Vagina (tissue), 2 donors: ENCODE measurements around the gene DTX2. TPM values are rescaled to one million over a fixed set of nuclear protein-coding genes. Genes with fewer than 3 reads are reported as not detected.
"Not testable (repeated sequence)": the region's sequence is repeated elsewhere in the genome, so short reads cannot be mapped to it uniquely, and the experiment has no call there.

Experiments
- DNase-seq, 2 donors: peaks; one replicate each; pipeline ENCODE4 v3.0.0-alpha.2; 2017; ENCODE audit errors: extremely low spot score in 2 of 2
- H3K27ac ChIP-seq: fragments of 200-600 bp; sonication (generic); one replicate; pipeline ENCODE4 v1.5.1; 2019
- H3K27me3 ChIP-seq: fragments of 200-600 bp; sonication (generic); one replicate; pipeline ENCODE4 v1.5.1; 2019
- H3K36me3 ChIP-seq, 2 donors: fragments of 200-600 bp; sonication (generic); one replicate each; pipeline ENCODE4 v1.5.1; 2017 to 2019
- H3K4me1 ChIP-seq: fragments of 200-600 bp; sonication (generic); one replicate; pipeline ENCODE4 v1.5.1; 2019
- H3K4me3 ChIP-seq, 2 donors: fragments of 200-600 bp; sonication (generic); 1 replicate in 1 of 2; 2 replicates in 1 of 2; pipeline ENCODE4 v1.5.1; 2016 to 2019
- H3K9me3 ChIP-seq: fragments of 200-600 bp; sonication (generic); one replicate; pipeline ENCODE4 v1.5.1; 2019
- CTCF ChIP-seq, 3 experiments: fragments of 450-650 bp in 2 of 3; fragments of 200-600 bp in 1 of 3; sonication (generic) in 1 of 3; IDR thresholded peaks; one replicate each; pipeline ENCODE4 v1.5.1; 2017 to 2019; ENCODE audit warnings: antibody characterized with exemption in 3 of 3, mild to moderate bottlenecking in 2 of 3, moderate library complexity in 2 of 3
- POLR2A ChIP-seq, 2 donors: fragments of 450-650 bp; IDR thresholded peaks; one replicate each; pipeline ENCODE4 v1.6.1; 2017; ENCODE audit warnings: antibody characterized with exemption in 2 of 2, mild to moderate bottlenecking in 2 of 2, moderate library complexity in 2 of 2
- POLR2AphosphoS5 ChIP-seq, 2 donors: sonication (generic); formaldehyde crosslinking; IDR thresholded peaks; one replicate each; pipeline ENCODE4 v1.9.0; 2017; ENCODE audit warnings: antibody characterized with exemption in 2 of 2, mild to moderate bottlenecking in 2 of 2, low read depth in 1 of 2; ENCODE audit not compliant: insufficient read depth in 1 of 2
- intact Hi-C: fragments of 100-400 bp; cut with DNase I; formaldehyde crosslinking; loops from one replicate; pipeline ENCODE4 v1.15.1; 2023
- total RNA-seq: library from RNA; depleted of rRNA; stranded (reverse); fragments of >200 nt; gene quantifications from one replicate; pipeline ENCODE4 v1.2.3, GENCODE V29; 2016

DTX2 gene
- total RNA-seq, 1 donor from 2014 or later: 78.3 TPM

DNA sequence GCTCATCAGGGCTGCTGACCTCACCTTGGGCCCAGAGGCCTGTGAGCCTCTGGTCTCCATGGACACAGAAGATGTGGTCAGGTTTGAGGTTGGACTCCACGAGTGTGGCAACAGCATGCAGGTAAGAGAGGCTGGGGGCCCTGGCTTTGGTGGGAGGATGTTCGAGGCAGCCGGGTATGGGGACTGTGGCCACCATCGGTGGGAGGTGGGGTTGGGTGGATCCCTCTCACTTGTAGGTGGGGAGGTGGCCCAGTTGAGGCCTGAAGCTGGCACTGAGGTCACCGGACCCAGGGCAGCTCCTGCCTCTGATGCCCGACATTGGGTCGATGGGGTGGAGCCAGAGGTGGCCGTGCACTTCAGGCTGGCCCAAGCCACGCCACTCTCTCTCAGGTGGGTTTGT, 36.4 kb upstream of the DTX2 start:
- intact Hi-C loops: no loop called here
- Histone ChIP-seq H3K27me3 (no peaks in the 10 kb centered on the region), H3K4me1 (peaks cover 7% of the 10 kb centered on the region), H3K36me3 (no peaks in the 10 kb centered on the region), H3K9me3 (no peaks in the 10 kb centered on the region), H3K4me3 (no peak overlapping the region), H3K27ac (no peak overlapping the region)
- no peak for DNase-seq
- no peak for TF ChIP-seq CTCF (IDR thresholded peaks at IDR 0.05)
- no peak for TF ChIP-seq POLR2AphosphoS5 (IDR thresholded peaks at IDR 0.05; ENCODE audit: insufficient read depth in 1 of 2, low read depth in 1 of 2)
- no peak for TF ChIP-seq POLR2A (IDR thresholded peaks at IDR 0.05)

- H3K9me3 ChIP-seq, H3K27ac ChIP-seq, H3K4me1 ChIP-seq, H3K27me3 ChIP-seq, H3K36me3 ChIP-seq, intact Hi-C loops, DNase-seq, H3K4me3 ChIP-seq: not testable (repeated sequence)
These were observed 36.0 kb upstream of the DTX2 start for GRCh38 chr7:76425558-76425957.

DNA sequence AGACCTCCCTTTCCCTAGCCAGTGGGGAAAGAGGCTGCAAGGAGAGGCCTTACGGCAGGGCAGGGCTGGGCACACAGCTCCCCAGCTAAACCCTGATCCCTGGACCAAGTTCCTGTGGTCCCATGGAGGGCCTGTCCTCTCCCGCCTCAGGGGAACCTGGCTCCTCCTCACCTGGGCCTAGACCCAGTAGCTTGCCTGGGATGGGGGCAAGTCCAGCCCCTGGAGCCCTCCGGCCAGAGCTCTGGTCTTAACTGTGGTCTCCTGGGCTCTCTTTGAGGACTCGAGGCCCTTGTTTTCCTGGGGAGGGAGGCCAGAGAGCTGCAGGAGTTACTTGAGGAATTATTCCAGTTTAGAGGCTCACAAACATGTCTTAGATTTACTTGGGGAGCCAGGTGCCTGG, 35.3 kb upstream of the DTX2 start:
- no peak for DNase-seq
- TF ChIP-seq CTCF (IDR thresholded peaks at IDR 0.05) (no peak), POLR2A (IDR thresholded peaks at IDR 0.05) (no peak), POLR2AphosphoS5 (IDR thresholded peaks at IDR 0.05; ENCODE audit: insufficient read depth in 1 of 2, low read depth in 1 of 2) (no peak)
- Histone ChIP-seq H3K4me1 (peaks cover 7% of the 10 kb centered on the region), H3K9me3 (no peaks in the 10 kb centered on the region), H3K27ac (no peak overlapping the region), H3K27me3 (no peaks in the 10 kb centered on the region), H3K36me3 (no peaks in the 10 kb centered on the region), H3K4me3 (no peak overlapping the region)
- intact Hi-C loops: no loop called here

DNA sequence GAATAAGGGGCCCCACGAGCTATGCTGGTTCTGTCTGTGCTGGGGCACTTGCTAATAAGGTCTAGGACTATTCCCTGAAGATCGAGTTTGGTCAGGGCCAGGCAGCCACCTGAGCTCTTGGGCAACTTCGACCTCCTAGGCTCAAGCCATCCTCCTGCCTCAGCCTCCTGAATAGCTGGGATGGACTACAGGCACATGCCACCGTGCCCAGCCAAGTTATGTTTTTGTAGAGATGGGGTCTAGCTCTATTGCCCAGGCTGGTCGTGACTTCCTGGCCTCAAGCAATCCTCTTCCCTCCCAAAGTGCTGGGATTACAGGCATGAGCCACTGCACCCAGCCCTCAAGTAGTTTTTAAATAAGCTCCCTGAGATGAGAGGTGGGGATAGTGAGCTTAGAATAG, 33.9 kb upstream of the DTX2 start:
- H3K36me3 ChIP-seq: no peaks in the 10 kb centered on the region
- intact Hi-C loops: no loop called here
- H3K27me3 ChIP-seq: no peaks in the 10 kb centered on the region
- no peaks in the 10 kb centered on the region for H3K9me3 ChIP-seq
- DNase-seq: no peak
- H3K4me1 ChIP-seq: peaks cover 7% of the 10 kb centered on the region
- TF ChIP-seq POLR2AphosphoS5 (IDR thresholded peaks at IDR 0.05; ENCODE audit: insufficient read depth in 1 of 2, low read depth in 1 of 2): no peak
- TF ChIP-seq CTCF (IDR thresholded peaks at IDR 0.05): no peak
- no peak for TF ChIP-seq POLR2A (IDR thresholded peaks at IDR 0.05)
- H3K4me3 ChIP-seq: no peak overlapping the region
- H3K27ac ChIP-seq: no peak overlapping the region

DNA sequence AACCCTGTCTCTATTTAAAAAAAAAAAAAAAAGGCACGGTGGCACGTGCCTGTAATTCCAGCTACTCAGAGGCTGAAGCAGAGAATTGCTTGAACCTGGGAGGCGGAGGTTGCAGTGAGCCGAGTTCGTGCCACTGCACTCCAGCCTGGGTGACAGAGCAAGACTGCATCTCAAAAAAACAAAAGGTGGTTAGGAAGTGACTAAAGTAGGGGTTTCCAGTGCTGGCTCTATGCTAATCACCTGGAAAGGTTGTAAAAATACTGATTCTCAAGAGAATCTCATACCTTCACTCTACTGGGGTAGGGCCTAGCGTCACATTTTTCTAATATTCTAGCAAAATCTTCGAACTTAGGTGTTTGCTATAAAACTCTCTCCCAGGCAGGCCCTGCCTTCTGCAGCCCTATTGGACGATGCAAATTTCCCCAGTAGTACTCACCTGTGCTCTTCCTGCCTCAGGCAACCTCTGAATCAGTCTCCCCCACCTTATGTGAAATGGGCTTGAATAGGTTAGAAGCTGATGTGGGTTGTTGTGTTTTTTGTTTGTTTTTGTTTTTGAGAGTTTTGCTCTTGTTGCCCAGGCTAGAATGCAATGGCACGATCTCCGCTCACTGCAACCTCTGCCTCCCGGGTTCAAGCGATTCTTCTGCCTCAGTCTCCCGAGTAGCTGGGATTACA, 33.2 kb upstream of the DTX2 start:
- TF ChIP-seq POLR2A (IDR thresholded peaks at IDR 0.05) (no peak), CTCF (IDR thresholded peaks at IDR 0.05) (no peak), POLR2AphosphoS5 (IDR thresholded peaks at IDR 0.05; ENCODE audit: insufficient read depth in 1 of 2, low read depth in 1 of 2) (no peak)
- no peak for DNase-seq
- H3K4me1 ChIP-seq: peaks cover 7% of the 10 kb centered on the region
- H3K27ac ChIP-seq: no peak overlapping the region
- intact Hi-C loops: no loop called here
- H3K36me3 ChIP-seq: no peaks in the 10 kb centered on the region
- H3K4me3 ChIP-seq: no peak overlapping the region
- no peaks in the 10 kb centered on the region for H3K9me3 ChIP-seq
- no peaks in the 10 kb centered on the region for H3K27me3 ChIP-seq
